Right cardiac atrium (tissue), 5 donors: ENCODE results near the gene CYP2A6. TPM values are rescaled to one million over a fixed set of nuclear protein-coding genes. Genes with fewer than 3 reads are reported as not detected.
"Not testable (repeated sequence)": the region's sequence is repeated elsewhere in the genome, so short reads cannot be mapped to it uniquely, and the experiment has no call there.

Experiments used
- ATAC-seq, 2 donors: fragments of 200-7000 bp; cut with Tn5 transposase; one replicate each; pipeline versions ENCODE4 v1.8.0 to v1.9.1; 2020; ENCODE audit warnings: moderate library complexity in 2 of 2, mild to moderate bottlenecking in 1 of 2
- DNase-seq, 3 donors: peaks; one replicate each; pipeline ENCODE4 v3.0.0-alpha.2; 2020
- H3K27ac ChIP-seq: one replicate; pipeline ENCODE4 v1.5.1; 2013; ENCODE audit warnings: mild to moderate bottlenecking, low read length, control low read depth, moderate library complexity
- H3K27me3 ChIP-seq: one replicate; pipeline ENCODE4 v1.6.1; 2013; ENCODE audit not compliant: control insufficient read depth, insufficient read depth
- H3K4me1 ChIP-seq: one replicate; pipeline ENCODE4 v1.6.1; 2013; ENCODE audit warnings: low read length; ENCODE audit not compliant: control insufficient read depth, insufficient read depth
- H3K4me3 ChIP-seq: one replicate; pipeline ENCODE4 v1.5.1; 2013; ENCODE audit warnings: low read length, control low read depth
- H3K9me3 ChIP-seq: one replicate; pipeline ENCODE4 v1.6.1; 2013; ENCODE audit warnings: low read length; ENCODE audit not compliant: control insufficient read depth
- WGBS: extraction: QIAGEN DNeasy Blood & Tissue Kit; methylation state at CpG from one replicate; pipeline ENCODE4 v1.1.7; 2013; 5-methylcytosine and 5-hydroxymethylcytosine counted together
- intact Hi-C, 4 donors: fragments of 100-400 bp; cut with DNase I; formaldehyde crosslinking; loops; one replicate each; pipeline versions ENCODE4 v1.11.0 to v1.14.0; 2022 to 2023
- polyA plus RNA-seq: library from polyadenylated mRNA; stranded (reverse); fragments of 200-250 nt; gene quantifications from one replicate; pipeline ENCODE4 v1.2.3, GENCODE V29; 2013
- total RNA-seq, 4 donors: library from RNA; stranded (reverse); fragmentation: NEBNext Ultra II Directional; extraction: Animal tissue kit (Norgen Biotek cat#: 25700); gene quantifications; one replicate each; pipeline ENCODE4 v1.2.1, GENCODE V29; 2021
- donor health status: healthy with polysubstance abuse.
- donor health status: DM: no; HTN: yes; CAD: no.
- donor health status: DM: no; HTN: no; CAD: no.
- donor health status: DM: no; HTN: yes; CAD: no; lungs with severe emphysema.
- donor health status: DM: yes; HTN: yes; CAD: no.

Gene CYP2A6
- total and polyA plus RNA-seq, 5 donors, result not detected

DNA sequence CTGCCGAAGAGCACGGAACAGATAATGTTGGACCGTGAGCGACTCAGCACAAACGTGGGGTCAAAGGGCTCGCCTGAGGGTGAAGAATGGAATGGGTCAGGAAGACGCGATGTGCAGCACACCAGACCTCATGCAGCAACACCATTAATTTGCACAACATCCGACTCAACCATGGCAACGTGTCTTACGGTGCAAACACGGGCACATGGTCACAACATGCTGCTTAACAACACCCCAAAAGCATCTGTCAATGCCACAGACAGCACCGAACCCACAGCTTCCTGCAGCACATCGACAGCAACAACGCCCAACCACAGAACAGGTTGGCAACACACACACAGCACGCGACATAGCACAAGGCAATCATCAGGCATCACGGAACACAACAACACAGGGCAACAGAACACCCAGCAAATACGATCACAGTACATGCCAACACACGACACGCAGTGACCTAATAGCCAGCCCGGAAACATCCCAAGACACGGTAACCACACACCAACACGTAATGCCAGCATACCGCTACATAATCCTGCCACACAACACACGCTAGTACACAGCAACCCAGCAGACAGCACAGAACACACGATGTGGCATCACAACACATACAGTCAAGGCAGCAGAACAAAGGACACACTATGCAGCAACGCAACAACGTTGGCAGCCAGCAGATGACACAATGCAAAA, 23.4 kb downstream of the CYP2A6 start:
- H3K9me3 ChIP-seq, H3K4me3 ChIP-seq, H3K27me3 ChIP-seq, intact Hi-C loops, ATAC-seq, H3K4me1 ChIP-seq, H3K27ac ChIP-seq: not testable (repeated sequence)
- peak in 1 of 3 donors; percentile 20 for DNase-seq
- WGBS, result 77% methylated on average over 29 of the region's 29 CpGs

DNA sequence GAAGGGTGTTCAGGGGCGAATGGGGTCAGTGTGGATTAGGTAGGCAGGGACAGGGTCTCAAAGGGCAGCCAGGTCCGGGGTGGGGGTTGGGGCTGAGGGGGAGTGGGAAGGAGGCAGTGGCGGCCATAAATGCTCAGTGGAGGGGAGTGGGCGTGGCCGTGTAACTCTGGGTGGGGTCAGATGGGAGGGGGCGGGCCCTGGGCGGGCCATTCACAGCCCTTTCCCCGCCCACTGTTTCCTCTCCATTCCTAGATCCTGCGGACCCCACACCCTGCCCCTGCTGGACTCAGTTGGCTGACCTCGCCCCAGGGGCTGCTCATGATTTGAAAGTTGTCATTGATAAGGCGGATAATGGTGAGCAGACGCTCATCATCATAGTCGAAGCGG, 23.9 kb downstream of the CYP2A6 start:
- H3K4me1 ChIP-seq, H3K27ac ChIP-seq, DNase-seq, H3K27me3 ChIP-seq, intact Hi-C loops, H3K9me3 ChIP-seq, H3K4me3 ChIP-seq, ATAC-seq: not testable (repeated sequence)
- 84% methylated on average over 9 of the region's 14 CpGs for WGBS

DNA sequence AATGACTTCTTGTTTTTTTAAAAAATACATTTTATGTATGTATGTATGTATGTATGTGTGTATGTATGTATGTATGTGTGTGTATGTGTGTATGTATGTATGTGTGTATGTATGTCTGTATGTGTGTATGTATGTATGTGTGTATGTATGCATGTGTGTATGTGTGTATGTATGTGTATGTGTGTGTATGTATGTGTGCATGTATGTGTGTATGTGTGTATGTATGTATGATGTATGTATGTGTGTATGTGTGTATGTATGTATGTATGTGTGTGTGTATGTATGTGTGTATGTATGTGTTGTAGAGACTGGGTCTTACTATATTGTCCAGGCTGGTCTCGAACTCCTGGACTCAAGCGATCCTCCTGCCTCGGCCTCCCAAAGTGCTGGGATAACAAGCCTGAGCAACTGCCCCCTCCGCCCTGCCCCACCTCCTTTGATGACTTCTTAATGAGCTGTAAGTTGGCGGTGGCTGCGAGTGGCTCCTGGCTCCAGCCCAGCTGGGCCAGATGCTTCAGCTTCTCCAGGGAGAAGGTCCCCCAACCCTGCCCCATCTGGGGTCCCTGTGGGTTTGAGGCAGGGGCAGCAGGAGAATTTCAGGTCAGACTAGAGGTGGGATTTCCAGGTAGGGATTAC, 24.7 kb downstream of the CYP2A6 start:
- DNase-seq, H3K4me3 ChIP-seq, H3K27me3 ChIP-seq, H3K4me1 ChIP-seq, ATAC-seq, H3K9me3 ChIP-seq, intact Hi-C loops, H3K27ac ChIP-seq: not testable (repeated sequence)
- WGBS, result 96% methylated on average over 5 of the region's 6 CpGs

DNA sequence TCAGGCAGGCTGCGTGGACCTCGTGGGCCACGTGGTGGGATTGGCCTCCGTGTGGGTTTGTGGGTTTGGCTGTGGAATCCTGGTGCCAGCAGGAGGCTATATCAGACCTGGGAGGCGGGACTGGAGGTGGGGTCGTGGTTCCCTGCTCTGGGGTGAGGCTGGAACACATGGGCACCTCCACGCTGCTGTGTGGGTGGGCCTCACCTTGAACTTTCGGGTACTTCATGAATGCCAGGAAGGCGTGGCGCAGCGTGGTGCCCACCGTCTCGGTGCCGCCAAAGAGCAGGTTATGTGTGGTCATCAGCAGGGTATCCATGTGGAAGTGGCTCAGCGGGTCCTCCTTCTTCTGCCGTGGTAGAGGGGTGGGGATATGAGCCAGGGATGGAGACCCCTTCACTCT, 25.3 kb downstream of the CYP2A6 start:
- H3K4me1 ChIP-seq, H3K27me3 ChIP-seq, H3K27ac ChIP-seq, H3K9me3 ChIP-seq, intact Hi-C loops, H3K4me3 ChIP-seq, ATAC-seq: not testable (repeated sequence)
- WGBS, result 93% methylated on average over 16 of the region's 16 CpGs
- peak in 1 of 3 donors; percentile 35 for DNase-seq

DNA sequence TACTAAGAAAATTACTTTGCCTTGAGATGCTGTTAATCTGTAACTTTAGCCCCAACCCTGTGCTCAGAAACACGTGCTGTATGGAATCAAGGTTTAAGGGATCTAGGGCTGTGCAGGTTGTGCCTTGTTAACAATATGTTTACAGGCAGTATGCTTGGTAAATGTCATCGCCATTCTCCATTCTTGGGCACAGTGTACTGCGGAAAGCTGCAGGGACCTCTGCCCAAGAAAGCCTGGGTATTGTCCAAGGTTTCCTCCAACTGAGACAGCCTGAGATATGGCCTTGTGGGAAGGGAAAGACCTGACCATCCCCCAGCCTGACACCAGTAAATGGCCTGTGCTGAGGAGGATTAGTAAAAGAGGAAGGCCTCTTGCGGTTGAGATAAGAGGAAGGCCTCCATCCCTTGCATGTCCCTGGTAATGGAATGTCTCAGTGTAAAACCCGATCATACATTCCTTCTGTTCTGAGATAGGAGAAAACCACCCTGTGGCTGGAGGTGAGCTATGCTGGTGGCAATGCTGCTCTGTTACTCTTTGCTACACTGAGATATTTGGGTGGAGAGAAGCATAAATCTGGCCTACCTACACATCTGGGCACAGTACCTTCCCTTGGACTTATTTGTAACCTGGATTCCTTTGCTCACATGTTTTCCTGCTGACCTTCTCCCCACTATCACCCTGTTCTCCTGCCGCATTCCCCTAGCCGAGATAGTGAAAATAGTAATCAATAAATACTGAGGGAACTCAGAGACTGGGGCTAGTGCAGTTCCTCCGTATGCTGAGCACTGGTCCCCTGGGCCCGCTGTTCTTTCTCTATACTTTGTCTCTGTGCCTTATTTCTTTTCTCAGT, 27.3 kb downstream of the CYP2A6 start:
- peak overlapping the region; percentile 41 for H3K27ac ChIP-seq
- DNase-seq, result peak in 2 of 3 donors; percentile 56
- H3K27me3 ChIP-seq, H3K9me3 ChIP-seq, ATAC-seq, H3K4me1 ChIP-seq, H3K4me3 ChIP-seq, intact Hi-C loops: not testable (repeated sequence)
- WGBS, result 49% methylated on average over 9 of the region's 9 CpGs

DNA sequence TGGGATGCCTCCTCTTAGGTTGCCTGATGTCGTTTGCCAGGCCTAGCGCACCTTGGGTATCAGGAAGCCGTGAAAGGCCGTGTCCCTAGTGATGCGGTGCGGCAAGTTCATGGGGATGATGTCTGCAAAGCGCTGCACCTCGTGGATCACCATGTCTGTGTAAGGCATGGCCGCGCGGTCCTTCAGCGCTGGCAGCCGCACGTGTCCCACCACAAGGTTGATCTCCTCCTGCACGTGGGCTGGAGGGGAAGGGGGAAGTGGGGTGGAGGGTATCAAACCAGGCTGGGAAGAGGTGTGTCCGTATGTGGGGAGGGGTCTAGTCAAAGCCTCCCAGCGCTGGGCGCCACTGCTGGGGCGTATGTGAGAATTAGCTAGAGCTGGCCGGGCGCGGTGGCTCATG, 28.1 kb downstream of the CYP2A6 start:
- DNase-seq (peak in 1 of 3 donors; percentile 44), ATAC-seq (no peak)
- no peaks in the 10 kb centered on the region for H3K27me3 ChIP-seq
- no peak overlapping the region for H3K27ac ChIP-seq
- H3K4me3 ChIP-seq, result no peak overlapping the region
- H3K4me1 ChIP-seq, result no peaks in the 10 kb centered on the region
- 90% methylated on average over 22 of the region's 22 CpGs for WGBS
- no peaks in the 10 kb centered on the region for H3K9me3 ChIP-seq
- intact Hi-C loops, result no loop called here

DNA sequence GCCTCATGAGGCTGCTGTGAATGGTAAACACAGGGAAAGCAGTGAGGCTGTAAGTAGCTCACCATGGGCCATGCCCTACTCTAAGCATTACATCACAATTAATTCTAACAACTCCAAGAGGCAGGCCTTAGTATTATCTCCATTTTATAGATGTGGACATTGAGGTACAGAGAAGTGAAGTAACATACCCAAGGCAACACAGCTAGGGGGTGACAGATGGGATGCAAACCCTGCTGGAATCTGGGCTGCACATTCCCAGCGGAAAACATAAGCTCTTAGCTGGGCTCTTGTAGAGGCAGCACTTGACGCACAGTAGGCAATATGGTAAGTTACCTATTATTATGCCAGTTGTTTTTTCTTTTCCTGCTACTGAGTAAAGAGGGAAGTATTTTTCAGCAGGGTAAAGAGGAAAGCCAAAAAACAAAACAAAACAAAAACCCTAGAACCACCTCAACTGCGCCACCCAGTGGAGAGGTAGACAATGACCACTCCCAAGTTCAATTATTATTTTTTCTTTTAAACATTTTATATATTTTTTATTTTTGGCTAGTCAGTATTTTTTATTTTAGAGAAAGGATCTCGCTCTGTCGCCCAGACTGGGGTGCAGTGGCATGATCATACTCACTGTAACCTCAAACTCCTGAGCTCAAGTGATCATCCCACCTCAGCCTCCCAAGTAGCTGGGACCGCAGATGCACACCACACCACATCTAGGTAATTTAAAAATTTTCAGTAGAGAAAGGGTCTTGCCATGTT, 30.6 kb downstream of the CYP2A6 start:
- not testable (repeated sequence) for H3K4me3 ChIP-seq, H3K4me1 ChIP-seq, H3K9me3 ChIP-seq, H3K27me3 ChIP-seq
- DNase-seq (peak in 2 of 3 donors; percentile 51 to 77), ATAC-seq (peak; percentile 6 to 8)
- intact Hi-C loops, result loop anchor here in 3 of 4 donors (2.0 to 5.0 kb wide), 2 partner anchors 157 kb away; no protein-coding TSS in a partner anchor
- H3K27ac ChIP-seq, result peak overlapping the region; percentile 36
- WGBS, result 48% methylated on average over 6 of the region's 6 CpGs

DNA sequence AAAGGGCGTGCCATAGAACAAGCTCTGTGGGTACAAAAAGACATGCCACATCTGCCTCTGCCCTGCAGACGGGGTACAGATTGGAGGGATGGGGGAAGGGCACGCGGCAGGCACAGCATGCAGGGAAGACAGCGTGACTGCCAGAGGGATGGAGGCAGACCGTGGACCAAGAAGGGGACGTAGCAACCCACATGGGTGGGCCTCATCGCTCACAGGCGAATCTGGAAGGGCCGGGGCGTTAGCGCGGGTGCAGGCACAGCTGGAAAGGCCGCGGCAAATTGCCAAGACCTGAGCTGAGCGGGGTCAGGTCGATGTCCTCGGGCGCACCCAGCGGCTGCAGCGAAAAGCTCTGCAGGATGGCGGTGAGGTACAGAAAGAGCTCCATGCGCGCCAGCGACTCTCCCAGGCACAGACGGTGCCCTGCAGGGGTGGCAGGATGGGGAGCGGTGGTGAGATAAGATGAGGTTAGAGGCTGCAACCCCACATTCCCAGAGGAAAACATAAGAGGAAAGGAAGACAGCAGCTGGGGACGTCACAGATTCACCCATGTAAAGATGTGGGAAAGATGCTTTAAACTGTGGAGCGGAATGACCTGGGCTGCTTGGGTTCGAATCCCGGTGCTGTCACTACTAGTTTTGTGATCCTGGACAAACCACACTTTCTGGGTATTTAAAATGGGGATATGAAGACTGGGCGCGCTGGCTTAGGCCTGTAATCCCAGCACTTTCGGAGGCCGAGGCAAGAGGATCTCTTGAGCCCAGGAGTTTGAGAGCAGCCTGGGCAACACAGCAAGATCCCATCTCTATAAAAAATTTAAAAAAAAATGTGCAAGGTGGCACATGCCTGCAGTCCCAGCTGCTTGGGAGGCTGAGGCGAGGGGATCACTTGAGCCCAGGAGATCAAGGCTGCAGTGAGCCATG, 31.5 kb downstream of the CYP2A6 start:
- ATAC-seq, result peak; percentile 81 to 86
- intact Hi-C loops, result loop anchor here in 3 of 4 donors (2.0 to 5.0 kb wide), 2 partner anchors 156 kb away; no protein-coding TSS in a partner anchor
- H3K27ac ChIP-seq, H3K9me3 ChIP-seq, H3K27me3 ChIP-seq, H3K4me3 ChIP-seq, H3K4me1 ChIP-seq: not testable (repeated sequence)
- WGBS, result 24% methylated on average over 31 of the region's 36 CpGs
- peak; percentile 81 to 93 (median 93) for DNase-seq

DNA sequence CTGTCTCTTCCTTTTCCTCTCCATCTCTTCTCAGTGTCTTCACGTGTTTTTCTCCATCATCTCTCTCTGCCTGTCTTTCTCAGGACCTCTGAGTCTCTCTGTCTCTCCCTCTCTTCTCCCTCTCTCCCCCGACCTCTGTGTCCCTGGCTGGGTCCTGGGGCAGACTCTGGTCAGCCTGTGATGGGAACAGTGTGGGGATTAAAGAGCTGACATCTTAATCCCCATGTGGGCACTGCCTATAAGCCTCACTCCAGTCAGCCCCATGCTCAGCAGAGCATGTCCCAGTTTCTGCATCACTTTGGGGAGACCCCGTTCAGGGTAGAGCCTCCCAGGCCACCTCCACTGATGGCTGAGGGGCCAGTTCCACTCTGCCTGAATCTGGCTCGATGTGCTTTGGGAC, 35.0 kb downstream of the CYP2A6 start:
- no peak overlapping the region for H3K4me3 ChIP-seq
- no peak for DNase-seq
- H3K4me1 ChIP-seq, result no peaks in the 10 kb centered on the region
- intact Hi-C loops, result loop anchor here in 2 of 4 donors (5.0 kb wide), 1 partner anchor 153 kb away; no protein-coding TSS in a partner anchor
- ATAC-seq, result no peak
- H3K27ac ChIP-seq, result no peak overlapping the region
- WGBS, result 72% methylated on average over 4 of the region's 4 CpGs
- H3K9me3 ChIP-seq, result no peaks in the 10 kb centered on the region
- no peaks in the 10 kb centered on the region for H3K27me3 ChIP-seq

DNA sequence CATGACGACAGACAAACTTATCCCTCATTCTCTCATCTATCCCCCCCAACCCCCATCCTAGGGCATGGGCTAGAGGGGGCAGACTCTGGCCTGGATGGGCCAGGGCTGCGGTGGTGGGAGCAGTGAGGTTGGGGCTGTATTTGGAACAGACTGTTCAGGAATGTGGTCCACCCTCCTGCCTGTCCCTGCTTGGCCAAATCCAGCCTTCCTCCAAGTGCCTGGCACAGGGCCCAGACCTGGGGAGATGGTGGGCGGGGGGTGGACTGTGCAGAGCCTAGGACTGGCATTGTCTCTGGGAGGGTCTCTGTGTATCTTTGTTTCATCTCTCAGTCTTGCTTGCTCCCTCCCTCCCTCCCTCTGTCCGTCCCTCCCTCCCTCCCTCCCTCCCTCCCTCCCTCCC, 37.1 kb downstream of the CYP2A6 start:
- WGBS, result 18% methylated on average over 4 of the region's 4 CpGs
- intact Hi-C loops, result no loop called here
- H3K27me3 ChIP-seq, result no peaks in the 10 kb centered on the region
- ATAC-seq (peak in 1 of 2 donors; percentile 0), DNase-seq (peak; percentile 36 to 81 (median 78))
- H3K9me3 ChIP-seq, result no peaks in the 10 kb centered on the region
- H3K4me1 ChIP-seq, result peaks cover 2% of the 10 kb centered on the region
- H3K27ac ChIP-seq, result no peak overlapping the region
- H3K4me3 ChIP-seq, result no peak overlapping the region
